Smooth muscle cell of the brain vasculature (primary cell): ENCODE measurements around the gene GALNT12.
A peak's percentile ranks its signal among the peaks of the same experiment; 100 is the strongest.

ENCODE experiments used
- DNase-seq: peaks from one replicate; pipeline ENCODE4 v3.0.0-alpha.2; 2012; ENCODE audit warnings: low read depth, low spot score

Gene GALNT12

GRCh38 chr9:98783518-98784226 is 23.8 kb upstream of the GALNT12 start:
- DNase-seq, result no peak

GRCh38 chr9:98784831-98785806 is 22.4 kb upstream of the GALNT12 start:
- DNase-seq, result no peak

- no peak for DNase-seq
Observed at GRCh38 chr9:98786750-98787510, 20.5 kb upstream of the GALNT12 start.

GRCh38 chr9:98787766-98788335 is 19.6 kb upstream of the GALNT12 start:
- DNase-seq, result no peak

- DNase-seq, result no peak
Observed at GRCh38 chr9:98789483-98790133, 17.9 kb upstream of the GALNT12 start.

GRCh38 chr9:98790134-98790841 is 17.2 kb upstream of the GALNT12 start:
- DNase-seq, result no peak

GRCh38 chr9:98790842-98791607 is 16.4 kb upstream of the GALNT12 start:
- DNase-seq, result peak; percentile 53

- no peak for DNase-seq
Observed at GRCh38 chr9:98791608-98792490, 15.6 kb upstream of the GALNT12 start.

GRCh38 chr9:98793031-98793430 is 14.4 kb upstream of the GALNT12 start:
- no peak for DNase-seq

- no peak for DNase-seq
Observed at GRCh38 chr9:98794802-98795201, 12.7 kb upstream of the GALNT12 start.

- no peak for DNase-seq
Observed at GRCh38 chr9:98795295-98795955, 12.0 kb upstream of the GALNT12 start.

GRCh38 chr9:98795970-98796363 is 11.5 kb upstream of the GALNT12 start:
- DNase-seq, result no peak

GRCh38 chr9:98796364-98797101 is 10.9 kb upstream of the GALNT12 start, which contains the start of gene ANKS6:
ANKS6 (minus strand) TSS chr9:98796555; CDS start chr9:98796491, 64 bp downstream.
- DNase-seq, result no peak

GRCh38 chr9:98797491-98797890 is 10.0 kb upstream of the GALNT12 start:
- no peak for DNase-seq

GRCh38 chr9:98798254-98798653 is 9.2 kb upstream of the GALNT12 start:
- no peak for DNase-seq

GRCh38 chr9:98801561-98801960 is 5.9 kb upstream of the GALNT12 start:
- DNase-seq, result no peak

GRCh38 chr9:98801969-98802371 is 5.5 kb upstream of the GALNT12 start:
- DNase-seq, result no peak
